Measurements from ENCODE around the gene PIM1.

Gene PIM1

DNA sequence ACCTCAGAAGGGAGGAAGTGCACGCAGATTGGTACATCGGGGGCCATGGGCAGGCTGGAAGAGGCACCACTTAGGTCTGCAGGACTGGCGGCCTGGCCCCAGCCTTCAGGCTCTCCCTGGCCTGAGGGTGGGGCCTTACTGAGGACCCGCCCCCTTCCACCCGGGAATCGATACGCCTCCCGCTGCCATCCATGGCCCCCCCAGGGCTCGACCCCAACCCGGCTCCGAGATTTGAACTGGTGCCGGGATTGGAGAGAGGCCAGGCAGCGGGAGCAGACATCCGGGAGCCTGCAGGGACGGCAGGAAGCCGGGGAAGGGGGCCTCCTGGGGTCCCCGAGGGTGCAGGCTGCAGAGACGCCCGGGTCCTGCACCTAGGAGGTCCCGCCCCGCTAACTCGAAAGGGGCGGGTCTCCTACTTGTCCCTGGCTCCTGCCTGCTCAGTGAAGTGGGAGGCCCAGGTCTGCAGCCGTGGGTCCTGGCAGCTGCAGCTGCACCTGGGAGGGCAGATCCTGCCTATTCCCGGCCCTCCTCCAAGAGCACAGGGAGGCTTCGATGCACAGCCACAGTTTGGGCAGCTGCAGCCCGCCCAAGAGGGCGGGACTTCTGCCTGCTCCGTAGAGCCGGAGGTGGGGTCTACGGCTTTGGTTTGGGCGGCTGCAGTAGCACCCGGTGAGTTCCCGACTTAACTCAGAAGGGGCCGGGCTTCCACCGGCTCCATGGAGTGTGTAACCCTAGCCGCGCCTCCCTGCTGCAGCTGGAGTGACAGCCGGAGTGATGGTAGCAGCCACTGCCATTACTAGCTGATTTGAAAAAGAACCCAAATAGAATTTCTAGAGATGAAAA is 52.4 kb downstream of the PIM1 start:
- H3K4me1 ChIP-seq: peaks cover 18% of the 10 kb centered on the region
- peak overlapping the region; percentile 39; the same call in 1 of the 2 replicates for H3K9ac ChIP-seq
- no peaks in the 10 kb centered on the region for H3K9me3 ChIP-seq
- no peak overlapping the region for H3K27ac ChIP-seq
- peak overlapping the region; percentile 72 for H3K4me2 ChIP-seq
- H4K20me1 ChIP-seq: no peaks in the 10 kb centered on the region
- H3K4me3 ChIP-seq: peak overlapping the region; percentile 70
- no peaks in the 10 kb centered on the region for H3K36me3 ChIP-seq
- H3K27me3 ChIP-seq: no peaks in the 10 kb centered on the region
- TF ChIP-seq Cebpa-rat (IDR thresholded peaks at IDR 0.05): no peak

DNA sequence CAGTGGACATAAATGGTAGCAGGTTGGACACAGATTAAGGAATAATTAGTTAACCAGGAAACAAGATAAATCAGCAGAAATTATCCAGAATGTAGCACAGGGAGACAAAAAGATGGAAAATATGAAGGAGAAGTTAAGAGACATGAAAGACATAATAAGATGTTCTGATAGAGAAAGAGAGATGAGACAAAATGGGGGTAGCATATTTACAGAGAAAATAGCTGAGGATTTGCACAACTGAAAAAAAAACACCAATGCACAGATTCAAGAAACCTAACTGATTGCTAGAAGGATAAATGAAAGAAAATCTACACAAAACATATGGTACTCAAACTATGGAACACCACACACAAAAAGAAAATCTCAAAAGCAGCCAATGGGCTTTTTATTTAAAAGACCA is 53.0 kb downstream of the PIM1 start:
- Histone ChIP-seq H3K27ac (no peak overlapping the region), H3K4me3 (peak overlapping the region; percentile 70), H3K9ac (no peak overlapping the region), H3K4me1 (peaks cover 18% of the 10 kb centered on the region), H3K9me3 (no peaks in the 10 kb centered on the region), H4K20me1 (no peaks in the 10 kb centered on the region), H3K4me2 (peak overlapping the region; percentile 72), H3K27me3 (no peaks in the 10 kb centered on the region), H3K36me3 (no peaks in the 10 kb centered on the region)
- no peak for TF ChIP-seq Cebpa-rat (IDR thresholded peaks at IDR 0.05)
